Inflammatory macrophage treated with lipopolysaccharide for 1 hour (primary cell): ENCODE measurements around the gene SPATA16.
"Not testable (repeated sequence)": the region's sequence is repeated elsewhere in the genome, so short reads cannot be mapped to it uniquely, and the experiment has no call there.

Experiments used
- DNase-seq, 2 donors: peaks; one replicate each; pipeline ENCODE4 v3.0.0-alpha.2; 2020 to 2022

The SPATA16 gene

DNA sequence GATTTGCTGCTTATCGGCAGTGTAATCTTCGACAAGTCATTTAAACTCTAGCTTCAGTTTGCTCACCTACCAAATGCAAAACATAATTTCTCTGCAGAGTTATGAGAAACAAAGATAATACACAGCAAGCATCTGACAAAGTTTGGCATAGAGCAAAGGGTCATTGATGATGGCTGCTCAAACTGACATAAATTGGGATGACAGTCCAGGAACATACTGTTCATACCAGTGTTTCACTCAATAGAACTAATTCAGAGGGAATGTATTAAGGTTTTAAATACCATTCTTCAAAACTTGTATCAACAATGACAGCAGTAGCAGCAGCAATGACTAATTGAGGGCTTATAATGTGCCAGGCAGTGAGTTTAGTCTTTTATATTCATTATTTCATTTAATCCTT is 137.6 kb downstream of the SPATA16 start:
- no peak for DNase-seq

DNA sequence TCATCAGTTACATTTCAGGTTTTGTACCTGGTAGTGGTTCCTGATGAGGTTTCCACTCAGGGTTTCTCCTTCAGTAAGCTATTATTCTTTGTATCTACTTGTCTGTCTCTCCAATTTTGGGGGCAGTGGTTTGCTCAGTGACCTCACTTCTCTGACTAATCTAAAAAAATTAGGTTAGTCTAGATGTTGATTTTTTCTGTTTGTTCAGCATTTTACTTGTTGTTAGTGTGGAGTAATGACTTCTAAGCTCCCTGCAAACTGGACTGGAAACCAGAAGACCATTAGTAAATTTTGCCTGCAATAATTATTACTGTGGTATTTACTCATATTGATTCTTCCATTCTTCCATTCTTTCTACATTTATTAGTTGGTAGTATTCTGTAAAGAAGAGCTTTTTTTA is 139.4 kb downstream of the SPATA16 start:
- no peak for DNase-seq

DNA sequence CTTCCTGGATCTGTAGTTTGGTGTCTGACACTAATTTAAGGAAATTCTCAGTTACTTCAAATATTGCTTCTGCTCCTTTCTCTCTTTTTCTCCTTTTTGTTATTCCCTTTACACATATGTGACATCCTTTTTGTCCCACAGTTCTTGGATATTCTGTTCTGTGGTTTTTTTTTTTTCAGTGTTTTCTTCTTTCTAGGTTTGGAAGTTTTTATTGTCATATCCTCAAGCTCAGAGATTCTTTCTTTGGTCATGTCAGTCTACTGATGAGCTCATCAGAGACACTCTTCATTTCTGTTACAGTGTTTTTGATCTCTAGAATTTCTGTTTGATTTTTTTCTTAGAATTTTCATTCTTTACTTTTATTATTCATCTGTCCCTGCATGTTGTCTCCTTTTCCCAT is 140.5 kb downstream of the SPATA16 start:
- no peak for DNase-seq

DNA sequence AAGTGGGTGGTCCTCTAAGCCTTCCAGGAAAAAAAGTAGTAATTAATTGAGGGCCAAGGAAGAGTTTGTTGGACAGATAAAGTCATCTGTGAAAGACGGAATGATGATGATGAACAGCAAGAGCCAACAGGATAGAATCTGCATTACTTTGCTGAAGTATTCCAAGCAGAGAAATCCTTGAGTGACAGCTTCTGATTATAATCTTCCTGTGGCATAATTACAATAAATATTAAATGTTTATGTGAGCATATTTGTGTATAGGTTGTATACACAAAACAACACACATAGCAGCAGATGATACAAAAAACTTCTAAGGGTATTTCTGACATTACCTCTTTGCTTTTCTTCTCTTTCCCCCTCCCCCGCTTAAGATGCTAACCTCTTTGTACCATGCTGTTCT is 147.6 kb downstream of the SPATA16 start:
- DNase-seq = no peak

DNA sequence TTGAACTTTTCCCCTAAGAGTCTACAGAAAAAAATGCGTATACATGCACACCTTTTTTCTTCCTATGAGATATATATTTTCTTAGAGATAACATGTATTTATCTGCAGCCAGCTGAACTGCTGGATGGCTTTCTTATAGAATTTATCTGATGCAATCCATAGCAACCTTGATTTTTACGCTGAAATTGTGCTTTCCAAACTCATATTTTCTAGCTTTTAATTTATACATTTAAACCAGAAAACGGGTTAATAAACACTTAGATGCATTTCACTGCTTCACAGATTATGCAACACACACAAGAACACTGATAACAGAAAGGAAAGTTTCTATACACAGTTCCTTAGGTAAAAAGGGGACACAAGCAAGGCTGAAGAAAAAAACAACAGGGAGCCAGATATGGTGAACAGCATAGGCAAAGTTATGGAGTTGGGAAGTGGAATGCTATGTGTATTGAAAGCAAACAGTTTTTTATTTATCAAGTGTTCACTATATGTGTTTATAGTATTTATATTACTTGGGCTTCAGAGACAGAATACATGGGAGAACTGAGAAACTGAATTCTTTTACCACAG is 149.5 kb downstream of the SPATA16 start:
- DNase-seq = no peak

DNA sequence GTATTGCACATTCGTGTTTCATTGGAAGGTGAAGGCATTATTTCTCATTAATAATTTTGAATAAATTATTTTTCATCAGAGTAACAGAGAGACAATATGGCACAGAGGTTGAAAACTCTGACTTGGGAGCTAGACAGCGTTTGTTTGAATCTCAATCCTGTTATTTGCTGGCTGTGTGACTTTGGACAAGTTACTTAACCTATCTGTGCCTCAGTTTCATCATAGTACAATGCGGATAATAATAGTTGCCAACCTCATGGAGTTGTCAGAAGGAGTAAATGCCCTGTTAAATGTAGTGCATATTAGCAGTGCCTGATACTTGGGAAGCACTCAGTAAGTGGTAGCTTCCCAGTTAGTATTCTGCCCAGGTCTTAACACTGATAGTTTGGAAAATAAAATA is 151.7 kb downstream of the SPATA16 start:
- DNase-seq = no peak

DNA sequence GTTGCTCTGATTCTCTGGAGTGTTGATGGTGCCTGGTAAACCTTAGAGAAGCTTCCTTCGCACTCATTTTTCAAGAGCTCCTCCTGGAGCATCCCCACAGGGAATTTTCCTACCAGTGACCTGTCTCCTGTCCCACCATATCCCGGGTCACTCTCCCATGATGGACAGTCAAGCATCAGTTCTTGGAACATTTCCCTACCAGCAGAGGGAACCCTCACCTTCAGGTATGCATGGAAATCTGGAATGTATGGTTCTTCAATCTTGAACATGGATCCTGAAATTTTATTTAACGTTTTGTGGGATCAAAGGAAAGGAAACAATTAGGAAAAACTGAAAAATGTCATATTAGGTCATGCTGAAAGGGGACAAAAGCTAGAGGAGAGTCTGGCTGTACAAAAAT is 153.8 kb downstream of the SPATA16 start:
- no peak for DNase-seq

DNA sequence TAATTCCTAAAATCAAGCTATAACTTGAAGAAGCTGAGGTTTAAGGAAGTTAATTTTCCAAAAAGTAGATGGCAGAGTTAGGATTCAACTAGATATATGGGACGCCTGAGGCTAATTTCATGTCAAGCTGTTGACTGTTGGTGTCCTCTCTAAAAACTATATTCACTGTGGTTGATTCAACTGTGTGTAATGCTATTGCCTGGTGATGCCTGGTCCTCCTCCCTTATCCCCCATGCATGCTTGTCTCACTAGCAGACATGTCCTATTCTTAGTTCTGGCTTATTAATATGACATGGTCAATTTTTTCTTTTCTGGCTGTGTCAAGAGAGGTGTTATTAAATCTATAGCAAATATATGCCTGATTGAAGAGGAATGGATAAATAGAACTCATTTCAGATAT is 156.1 kb downstream of the SPATA16 start:
- no peak for DNase-seq

DNA sequence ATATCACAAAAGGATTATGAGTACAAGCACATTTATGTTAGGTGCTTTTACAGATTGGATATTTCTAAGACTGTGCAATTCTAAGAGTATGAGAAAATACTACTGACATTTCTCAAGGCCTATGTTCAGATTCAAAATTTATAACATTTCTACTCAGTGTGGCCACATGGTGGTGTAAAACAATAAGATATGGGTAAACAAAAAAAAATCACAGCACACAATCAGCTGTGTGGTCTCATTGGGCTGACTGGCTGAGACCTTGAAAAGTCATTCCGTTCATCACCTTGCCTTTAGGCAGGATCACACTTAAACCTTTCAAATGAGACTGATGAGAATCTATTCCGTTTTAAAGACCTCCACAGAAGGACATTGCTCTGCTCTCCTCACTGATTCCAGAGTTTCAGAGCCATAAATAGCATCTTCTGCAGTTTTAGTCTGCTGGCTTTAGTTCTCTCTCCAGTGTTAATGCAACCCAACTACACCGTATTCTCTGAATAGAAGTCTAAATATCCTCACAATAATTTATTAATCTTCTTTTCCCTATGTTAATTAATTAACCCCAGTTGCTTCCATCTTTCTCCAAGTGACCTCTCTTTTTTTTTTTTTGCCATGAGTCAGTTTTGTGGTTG is 158.2 kb downstream of the SPATA16 start:
- no peak for DNase-seq

DNA sequence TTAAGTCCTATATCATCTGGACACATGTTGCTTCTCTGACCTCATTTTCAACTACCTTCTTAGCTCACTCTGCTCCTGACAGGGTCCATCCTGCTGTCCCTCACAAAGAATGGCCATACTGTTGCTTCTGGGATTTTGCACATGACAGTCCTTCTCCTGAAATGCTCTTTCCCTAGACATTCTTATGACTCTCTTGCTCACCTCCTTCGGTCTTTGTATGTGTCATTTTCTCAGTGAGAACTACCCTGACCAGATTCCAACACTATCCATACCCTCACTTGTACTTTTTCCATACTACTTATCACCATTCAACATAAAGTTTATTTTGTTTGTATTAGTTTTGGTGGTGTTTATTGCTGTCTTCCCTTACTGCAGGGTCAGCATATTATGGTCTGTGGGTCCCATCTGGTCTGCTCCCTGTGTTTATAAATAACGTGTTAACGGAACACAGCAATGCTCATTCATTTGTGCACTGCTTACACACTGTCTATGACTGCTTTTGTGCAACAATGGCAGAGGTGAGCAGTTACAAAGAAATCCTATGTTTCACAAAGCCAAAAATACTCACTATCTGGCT is 159.5 kb downstream of the SPATA16 start:
- no peak for DNase-seq

DNA sequence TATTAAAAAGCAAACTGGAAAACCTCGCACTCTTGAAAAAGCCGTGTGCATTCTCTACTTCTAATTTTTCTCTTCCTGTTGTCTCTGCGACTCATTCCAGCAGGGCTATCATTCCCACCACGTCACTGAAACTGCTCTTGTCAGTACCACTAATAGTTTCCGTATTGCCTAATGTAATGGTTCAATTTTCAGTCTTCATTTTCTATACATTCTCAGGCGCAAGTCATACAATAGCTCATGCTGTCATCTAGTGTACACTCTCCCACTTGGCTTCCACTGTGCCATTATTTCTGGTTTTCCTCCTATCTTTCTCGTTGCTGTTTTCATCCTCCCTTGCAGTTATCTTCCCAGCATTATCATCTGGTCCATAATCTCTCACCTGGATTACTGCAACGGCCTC is 160.2 kb downstream of the SPATA16 start:
- no peak for DNase-seq

DNA sequence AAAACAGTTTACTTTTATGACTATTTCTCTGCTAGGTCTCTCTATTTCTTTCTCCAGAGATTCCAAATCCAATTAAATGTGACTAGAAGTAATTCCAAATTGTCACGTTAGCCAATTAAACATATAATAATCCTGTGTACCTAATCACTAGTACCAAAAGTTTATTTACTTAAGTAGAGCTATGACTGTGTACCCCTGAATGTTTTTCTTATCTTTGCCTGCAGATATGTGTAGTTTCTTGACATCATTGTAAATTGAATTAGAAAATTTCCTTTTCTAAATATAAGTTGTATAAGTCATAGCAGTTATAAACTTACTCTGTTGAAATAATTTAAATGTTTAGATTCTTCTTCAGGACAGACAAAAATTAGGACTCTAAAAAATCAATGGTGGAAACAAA is 163.3 kb downstream of the SPATA16 start:
- DNase-seq = no peak

DNA sequence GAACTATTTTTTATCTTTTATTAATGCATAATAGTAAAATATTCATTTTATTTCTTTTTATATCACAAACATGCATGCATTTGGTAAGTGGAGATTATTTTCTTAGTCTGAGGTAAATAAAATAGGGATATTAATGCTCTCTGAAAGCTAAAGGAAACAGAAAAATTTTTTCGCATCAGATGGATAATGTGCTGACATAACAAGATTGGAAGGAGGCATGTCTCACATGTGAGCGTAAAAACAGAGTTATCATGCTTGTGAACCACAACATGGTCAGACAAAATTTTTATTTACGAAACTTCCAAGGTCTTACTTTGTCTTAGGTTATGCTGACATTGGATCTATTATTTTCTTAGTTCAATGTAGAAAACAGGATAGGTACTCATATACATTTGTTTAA is 166.1 kb downstream of the SPATA16 start:
- DNase-seq = no peak

DNA sequence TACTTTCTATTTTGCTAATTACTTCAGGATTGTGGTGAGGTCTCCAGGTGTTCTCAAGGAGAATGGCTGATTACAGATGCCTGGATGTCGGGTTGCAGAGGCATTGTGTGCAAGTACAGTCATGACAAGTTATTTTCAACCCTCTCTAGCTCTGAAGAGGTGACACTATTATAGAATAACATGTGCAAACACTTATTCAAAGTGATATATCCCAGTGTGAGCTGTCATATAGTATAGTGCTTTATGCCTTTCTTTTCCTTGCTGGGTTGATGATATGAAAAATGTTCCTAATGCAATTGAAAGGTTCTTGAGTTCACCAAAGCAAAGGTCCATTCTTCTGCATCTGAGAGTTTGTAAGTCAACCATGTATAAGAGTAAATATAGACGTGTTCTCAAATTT is 167.2 kb downstream of the SPATA16 start:
- DNase-seq = no peak

DNA sequence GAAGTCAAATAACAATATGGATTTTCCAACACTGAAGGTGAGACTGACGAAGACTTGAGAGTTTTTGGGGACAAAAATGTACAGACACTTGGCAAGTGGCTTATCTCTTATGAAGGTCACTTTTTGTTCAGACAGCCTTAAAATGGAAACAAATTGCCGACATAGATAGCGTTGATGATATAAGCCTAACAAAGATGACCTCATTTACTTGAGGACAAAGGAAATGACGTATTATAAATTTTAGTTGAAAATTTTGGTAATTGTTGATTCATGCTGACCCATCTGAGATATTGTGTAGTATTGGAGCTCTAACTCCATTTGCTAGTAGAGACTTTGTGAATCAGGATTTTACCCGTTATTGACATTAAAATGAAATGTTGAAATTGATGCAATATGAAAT is 168.3 kb downstream of the SPATA16 start:
- no peak for DNase-seq

DNA sequence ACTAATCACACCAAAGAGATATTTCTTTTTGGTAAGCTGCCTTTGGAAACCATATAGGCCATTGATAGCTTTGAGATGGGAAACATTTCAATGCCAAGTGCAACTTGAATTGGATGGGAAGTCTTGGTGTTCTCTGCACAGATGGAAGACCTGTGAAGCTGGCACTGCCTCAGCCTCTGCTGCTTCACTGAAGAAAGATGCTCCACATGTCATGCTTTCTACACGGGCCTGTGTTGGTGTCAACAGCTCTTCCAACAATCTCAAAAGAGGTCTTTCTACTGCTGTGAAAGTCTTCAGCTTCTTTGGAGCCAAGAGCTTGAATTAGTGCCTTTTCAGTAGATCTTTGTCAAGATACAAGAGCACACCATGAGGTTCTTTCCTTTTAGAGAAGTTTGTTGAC is 169.0 kb downstream of the SPATA16 start:
- no peak for DNase-seq

DNA sequence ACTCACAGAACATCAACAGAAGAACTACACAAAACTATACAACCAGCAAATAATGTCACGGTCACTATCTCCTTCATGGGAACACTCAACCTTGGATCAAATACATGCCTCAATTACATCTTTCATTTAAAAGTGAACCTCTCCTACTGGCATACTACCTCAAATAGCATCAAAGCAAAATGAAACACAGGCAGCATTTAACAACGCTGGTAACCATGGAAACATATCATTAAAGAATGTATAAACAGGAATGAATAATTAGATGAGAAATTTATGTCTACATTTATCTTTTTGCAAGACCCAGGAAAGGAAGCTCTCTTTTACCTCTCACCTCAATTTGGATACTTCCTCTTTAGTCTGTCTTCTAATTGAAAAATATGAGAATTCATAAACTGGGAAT is 172.4 kb downstream of the SPATA16 start:
- no peak for DNase-seq

DNA sequence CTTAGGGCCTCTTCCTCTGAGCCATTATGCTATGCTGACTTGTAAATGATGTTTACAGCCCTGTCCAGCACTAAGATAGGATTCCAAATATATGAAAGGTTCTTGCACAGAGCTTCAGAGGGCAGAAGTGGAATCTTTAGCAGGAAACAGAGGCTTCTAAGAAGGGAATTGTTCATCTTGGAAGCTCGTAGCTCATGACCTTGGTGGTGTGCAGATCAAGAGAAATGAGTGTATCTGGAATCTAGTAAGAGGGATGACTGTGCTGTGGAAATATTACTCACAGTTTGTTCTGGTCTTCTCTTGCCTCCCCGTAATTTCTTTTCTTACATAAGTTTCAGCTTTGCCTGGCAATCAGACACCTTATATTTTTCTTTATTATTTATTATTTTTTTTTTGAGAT is 175.8 kb downstream of the SPATA16 start:
- DNase-seq = no peak

DNA sequence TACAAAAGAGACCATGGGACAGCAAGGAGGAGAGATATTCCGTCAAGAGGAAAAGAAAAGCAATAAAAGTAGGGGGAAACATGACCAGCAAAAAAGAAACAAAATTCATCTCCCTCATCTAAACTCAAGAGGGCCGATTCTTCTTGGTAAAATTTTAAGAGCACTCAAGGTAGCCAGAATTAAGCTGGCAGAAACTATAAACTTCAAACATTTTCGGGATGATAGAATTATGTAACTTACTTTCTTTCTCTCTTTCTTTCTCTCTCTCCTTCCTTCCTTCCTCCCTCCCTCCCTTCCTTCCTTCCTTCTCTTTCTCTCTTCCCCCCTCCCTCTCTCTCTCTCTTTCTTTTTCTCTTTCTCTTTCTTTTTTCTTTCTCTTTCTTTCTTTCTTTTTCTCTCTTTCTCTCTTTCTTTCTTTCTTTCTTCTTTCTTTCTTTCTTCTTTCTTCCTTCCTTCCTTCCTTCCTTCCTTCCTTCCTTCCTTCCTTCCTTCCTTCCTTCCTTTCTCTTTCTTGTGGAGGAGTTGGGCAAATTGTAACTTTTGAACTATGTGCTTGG is 180.3 kb downstream of the SPATA16 start:
- DNase-seq = not testable (repeated sequence)

DNA sequence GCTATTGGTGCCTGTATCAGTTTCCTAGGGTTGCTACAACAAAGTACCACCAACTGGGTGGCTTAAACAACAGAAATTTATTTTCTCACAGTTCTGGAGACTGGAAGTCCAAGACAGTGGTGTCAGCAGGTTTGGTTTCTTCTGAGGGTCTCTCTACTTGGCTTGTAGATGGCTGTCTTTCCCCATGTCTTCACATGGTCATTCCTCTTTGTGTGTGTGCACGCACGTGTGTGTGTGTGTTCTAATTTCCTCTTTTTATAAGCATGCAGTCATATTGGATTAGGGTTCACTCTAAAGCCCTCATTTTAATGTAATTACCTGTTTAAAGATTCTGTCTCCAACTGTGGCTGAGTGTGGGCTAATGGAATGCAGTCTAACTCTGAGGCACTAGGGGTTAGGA is 182.5 kb downstream of the SPATA16 start:
- no peak for DNase-seq

DNA sequence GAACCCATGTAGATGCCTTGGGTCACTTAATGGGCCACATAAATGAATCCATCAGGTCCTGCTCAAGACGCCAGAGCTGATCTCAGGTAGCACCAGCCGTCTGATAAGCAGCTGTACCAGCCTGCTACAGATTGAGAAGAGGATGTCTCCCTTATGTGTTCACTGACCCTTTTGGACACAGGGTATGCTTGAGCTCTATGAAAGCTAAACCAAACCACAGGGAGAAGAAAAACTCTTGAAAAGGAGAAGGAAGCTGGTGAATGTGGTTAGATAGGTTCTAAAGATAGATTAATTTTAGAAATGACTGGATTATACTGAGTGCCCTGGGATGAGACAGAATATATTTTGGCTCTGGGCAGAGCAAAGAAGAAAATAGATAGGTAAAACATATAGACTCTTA is 187.5 kb downstream of the SPATA16 start:
- no peak for DNase-seq

DNA sequence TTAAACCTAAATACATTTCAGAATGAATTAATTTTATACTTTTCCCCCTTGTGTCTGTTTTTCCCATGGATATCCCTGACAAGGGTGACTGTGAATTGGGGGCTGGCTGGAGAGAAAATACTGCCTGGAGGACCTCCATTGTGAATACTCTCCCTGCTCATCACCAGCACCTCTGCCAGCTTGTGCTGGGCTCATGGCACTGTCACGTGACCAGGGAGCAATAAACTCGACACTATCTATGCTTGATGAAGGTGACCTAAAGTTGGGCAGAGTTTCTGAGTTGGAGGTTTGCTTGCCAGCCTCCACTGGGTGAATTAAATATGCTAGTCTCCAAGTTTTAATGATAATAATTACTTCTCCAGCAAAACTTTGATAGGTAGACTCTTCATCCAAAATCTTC is 189.5 kb downstream of the SPATA16 start:
- no peak for DNase-seq

DNA sequence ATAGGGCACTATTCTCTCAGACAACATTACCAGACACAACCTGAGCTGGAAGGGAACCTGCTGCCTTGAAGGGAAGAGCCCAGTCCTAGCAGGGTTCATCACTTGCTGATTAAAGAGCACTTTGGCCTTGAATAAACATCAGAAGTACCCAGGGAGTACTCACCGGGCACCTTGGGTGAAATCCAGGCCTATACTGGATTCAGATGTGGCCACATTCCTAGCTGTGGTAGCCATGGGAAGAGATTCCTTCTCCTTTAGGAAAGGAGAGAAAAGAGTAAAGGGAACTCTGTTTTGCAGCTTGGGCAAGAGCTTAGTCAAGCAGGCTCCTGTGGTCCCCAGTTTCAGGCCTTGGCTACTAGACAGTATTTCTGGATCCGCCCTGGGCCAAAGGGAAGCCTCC is 195.0 kb downstream of the SPATA16 start:
- no peak for DNase-seq

DNA sequence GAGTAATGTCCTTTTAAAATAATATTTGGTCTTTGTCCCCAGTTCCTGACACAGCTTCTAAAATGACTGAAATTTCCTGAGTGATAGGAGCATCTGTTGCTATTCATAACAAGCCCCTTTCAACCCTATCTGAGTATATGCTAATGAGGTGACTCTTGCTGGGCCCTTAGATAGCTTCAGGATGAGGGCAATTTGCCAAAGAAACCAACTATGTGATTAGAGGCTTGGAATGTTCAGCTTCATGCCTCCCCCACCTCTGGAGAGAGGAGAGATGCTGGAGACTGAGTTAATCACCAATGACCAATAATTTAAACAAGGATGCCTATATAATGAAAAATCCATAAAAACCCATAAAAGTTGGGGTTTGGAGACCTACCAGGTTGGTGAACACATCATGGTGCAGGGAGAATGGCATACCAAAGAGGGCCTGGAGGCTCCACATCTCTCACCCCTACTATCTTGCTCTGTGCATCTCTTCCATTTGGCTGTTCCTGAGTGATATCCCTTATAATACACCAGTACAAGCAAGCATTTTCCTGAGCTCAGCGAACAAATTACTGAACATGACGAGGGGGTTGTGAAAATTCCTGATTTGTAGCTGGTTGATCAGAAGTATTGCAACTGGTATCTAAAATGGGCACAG is 201.3 kb downstream of the SPATA16 start:
- DNase-seq = no peak
